Measurements from ENCODE around the gene UNC93B1.
"Not testable (repeated sequence)": the region's sequence is repeated elsewhere in the genome, so short reads cannot be mapped to it uniquely, and the experiment has no call there.

UNC93B1 gene

DNA sequence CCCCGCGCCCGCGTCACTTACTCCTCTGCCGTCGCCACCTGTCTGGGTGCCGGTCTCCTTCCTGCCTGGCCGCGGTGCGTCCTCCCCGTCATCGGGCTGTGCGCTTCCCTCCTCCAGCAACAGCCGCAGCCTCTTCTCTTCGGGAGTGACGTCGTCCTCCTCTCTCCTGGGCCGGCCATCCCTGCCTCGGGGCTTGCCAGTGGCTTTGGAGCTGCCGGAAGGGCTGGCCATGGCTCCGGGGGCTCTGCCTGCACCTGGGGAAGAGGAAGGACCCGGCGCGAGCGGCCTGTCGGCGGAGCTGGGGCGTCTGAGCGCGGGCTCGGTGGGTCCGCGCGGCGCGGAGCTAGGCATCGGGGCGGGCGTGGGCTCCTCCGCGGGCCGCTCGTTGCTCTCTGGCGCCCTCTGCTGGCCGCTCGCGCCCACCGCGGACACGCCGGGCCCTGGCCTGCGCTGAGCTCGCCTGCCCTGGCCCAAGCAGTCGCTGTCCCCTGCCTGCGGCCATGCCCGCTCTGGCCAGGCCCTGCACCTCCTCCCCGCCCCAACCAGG lies 48.4 kb downstream of the UNC93B1 start:
- DNase-seq (ENCODE audit: low read depth) = peak; percentile 56
- H3K4me3 ChIP-seq (ENCODE audit: low read depth, low read length) = peak overlapping the region; percentile 20; the same call in 1 of the 2 replicates

GRCh38 chr11:67954971-67955370 lies 48.9 kb downstream of the UNC93B1 start:
- DNase-seq (ENCODE audit: low read depth); H3K4me3 ChIP-seq (ENCODE audit: low read depth, low read length): not testable (repeated sequence)

More for the DNA sequence above, 48.4 kb downstream of the UNC93B1 start:
- TF ChIP-seq CTCF (IDR thresholded peaks at IDR 0.05; ENCODE audit: insufficient read depth, low read depth, low read length, missing control alignments) = peak; percentile 71

- not testable (repeated sequence) for DNase-seq (ENCODE audit: low read depth); H3K4me3 ChIP-seq (ENCODE audit: low read depth, low read length)
Observed at GRCh38 chr11:67954251-67954650, 49.6 kb downstream of the UNC93B1 start.

DNA sequence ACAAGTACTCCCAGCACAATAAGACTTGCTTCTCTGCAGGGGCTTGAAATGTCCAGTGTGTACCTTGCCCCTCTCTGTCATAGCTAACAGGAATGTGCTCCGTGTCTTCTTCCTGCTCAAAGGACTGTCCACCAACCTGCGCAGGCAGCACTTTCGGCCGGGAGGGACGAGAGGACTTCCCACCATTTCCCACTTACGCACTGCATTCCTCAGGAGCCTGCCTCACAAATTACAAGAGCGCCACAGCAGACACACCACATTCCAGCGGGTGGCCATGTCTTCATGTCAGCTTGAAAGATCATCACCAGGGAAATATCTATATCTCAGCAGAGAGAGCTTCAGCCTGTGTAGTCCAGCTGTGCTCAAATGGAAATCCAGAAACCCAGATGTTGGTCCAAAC lies 53.2 kb downstream of the UNC93B1 start:
- not testable (repeated sequence) for H3K4me3 ChIP-seq (ENCODE audit: low read depth, low read length); DNase-seq (ENCODE audit: low read depth)

- H3K4me3 ChIP-seq (ENCODE audit: low read depth, low read length); DNase-seq (ENCODE audit: low read depth): not testable (repeated sequence)
Observed at GRCh38 chr11:67947785-67948184, 56.1 kb downstream of the UNC93B1 start.

DNA sequence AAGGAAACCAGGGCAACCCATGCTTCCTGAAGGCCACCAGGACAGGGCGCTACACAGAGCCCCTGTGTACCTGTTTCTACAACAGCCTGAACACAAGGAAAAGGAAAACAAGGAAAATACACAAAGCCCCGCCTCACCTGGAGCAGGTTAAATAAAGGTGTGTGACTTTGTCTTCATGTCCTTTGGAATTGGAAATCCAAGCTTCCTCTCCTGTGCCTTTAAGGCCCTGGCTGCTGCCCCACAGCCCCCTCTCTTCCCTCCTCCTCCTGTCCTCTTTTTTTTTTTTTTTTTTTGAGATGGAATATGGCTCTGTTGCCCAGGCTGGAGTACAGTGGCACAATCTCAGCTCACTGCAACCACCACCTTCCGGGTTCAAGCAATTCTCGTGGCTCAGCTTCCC lies 57.5 kb downstream of the UNC93B1 start:
- H3K4me3 ChIP-seq (ENCODE audit: low read depth, low read length); DNase-seq (ENCODE audit: low read depth): not testable (repeated sequence)

GRCh38 chr11:67943406-67943805 lies 60.5 kb downstream of the UNC93B1 start:
- H3K4me3 ChIP-seq (ENCODE audit: low read depth, low read length); DNase-seq (ENCODE audit: low read depth): not testable (repeated sequence)

All from GM12865 (cell line).